Lung (tissue), 12 donors: ENCODE measurements around the gene STK32B. TPM values are rescaled to one million over a fixed set of nuclear protein-coding genes. Genes with fewer than 3 reads are reported as not detected.
"Not testable (repeated sequence)": the region's sequence is repeated elsewhere in the genome, so short reads cannot be mapped to it uniquely, and the experiment has no call there.

Source experiments
- ATAC-seq: fragments of 200-7000 bp; cut with Tn5 transposase; one replicate; pipeline ENCODE4 v1.9.1; 2020; ENCODE audit warnings: moderate number of reproducible peaks; ENCODE audit not compliant: insufficient read depth, low FRiP score
- DNase-seq, 3 donors: peaks; one replicate each; pipeline ENCODE4 v3.0.0-alpha.2; 2013 to 2017
- H3K27ac ChIP-seq, 2 donors: one replicate each; pipeline ENCODE4 v1.5.1; 2013; ENCODE audit warnings: mild to moderate bottlenecking in 2 of 2, moderate library complexity in 2 of 2, control low read depth in 1 of 2, inconsistent platforms in 1 of 2, low read depth in 1 of 2, low read length in 1 of 2
- H3K27me3 ChIP-seq, 3 donors: one replicate each; pipeline ENCODE4 v1.5.1; 2013; ENCODE audit warnings: low read length in 2 of 3; ENCODE audit not compliant: control insufficient read depth in 3 of 3, insufficient read depth in 3 of 3
- H3K36me3 ChIP-seq, 4 donors: one replicate each; pipeline ENCODE4 v1.5.1; 2013; ENCODE audit warnings: low read length in 4 of 4, mild to moderate bottlenecking in 1 of 4, moderate library complexity in 1 of 4; ENCODE audit not compliant: control insufficient read depth in 4 of 4, insufficient read depth in 4 of 4
- H3K4me1 ChIP-seq, 5 donors: one replicate each; pipeline ENCODE4 v1.5.1; 2013; ENCODE audit warnings: low read length in 5 of 5, mild to moderate bottlenecking in 2 of 5, moderate library complexity in 1 of 5; ENCODE audit not compliant: control insufficient read depth in 5 of 5, insufficient read depth in 5 of 5
- H3K4me3 ChIP-seq: one replicate; pipeline ENCODE4 v1.5.1; 2013; ENCODE audit warnings: mild to moderate bottlenecking, control low read depth, moderate library complexity
- H3K9ac ChIP-seq, 2 donors: one replicate each; pipeline ENCODE4 v1.5.1; 2013; ENCODE audit warnings: low read length in 2 of 2, control low read depth in 1 of 2; ENCODE audit not compliant: insufficient read depth in 1 of 2
- H3K9me3 ChIP-seq, 4 donors: one replicate each; pipeline ENCODE4 v1.5.1; 2013; ENCODE audit warnings: low read length in 3 of 4, mild to moderate bottlenecking in 1 of 4, moderate library complexity in 1 of 4; ENCODE audit not compliant: control insufficient read depth in 4 of 4, insufficient read depth in 3 of 4
- CTCF ChIP-seq: IDR thresholded peaks from 2 replicates; pipeline ENCODE4 v1.5.1; 2012; ENCODE audit warnings: mild to moderate bottlenecking; ENCODE audit errors: control extremely low read depth, extremely low read depth
- WGBS, 2 donors: extraction: QIAGEN DNeasy Blood & Tissue Kit; methylation state at CpG; one replicate each; pipeline ENCODE4 v1.1.7; 2013; 5-methylcytosine and 5-hydroxymethylcytosine counted together
- polyA plus RNA-seq, 2 donors: library from polyadenylated mRNA; stranded (reverse); fragments of 200-250 nt; gene quantifications; one replicate each; pipeline ENCODE4 v1.2.1, GENCODE V29; 2013
- total RNA-seq, 2 donors: library from RNA; depleted of rRNA in 1 of 2; stranded (reverse); fragments of >200 nt in 1 of 2; gene quantifications; one replicate each; pipeline ENCODE4 v1.2.1, GENCODE V29; 2014 to 2021
- donor health status: control.
- donor health status: control.
- donor health status: Bipolar disorder and iron deficiency.
- donor health status: healthy.
- donor health status: DM: yes; HTN: yes; CAD: no.

STK32B gene
- total and polyA plus RNA-seq, 4 donors, result 0.29 to 2.2 (median 1.4) TPM

GRCh38 chr4:5267408-5267807 is 216.1 kb downstream of the STK32B start:
- no peak for TF ChIP-seq CTCF
- Histone ChIP-seq H3K27ac (no peak overlapping the region), H3K4me1 (no peaks in the 10 kb centered on the region), H3K36me3 (no peaks in the 10 kb centered on the region), H3K4me3 (no peak overlapping the region), H3K27me3 (peaks cover 0 to 6% (median 0%) of the 10 kb centered on the region in 3 donors), H3K9me3 (no peaks in the 10 kb centered on the region), H3K9ac (no peak overlapping the region)
- DNase-seq (no peak), ATAC-seq (no peak)
- WGBS, 2 donors, result 85 to 90% methylated on average over 8 of the region's 8 CpGs

- DNase-seq (no peak), ATAC-seq (no peak)
- 88 to 93% methylated on average over 11 of the region's 11 CpGs for WGBS, 2 donors
- H3K27ac ChIP-seq, result no peak overlapping the region
- H3K4me1 ChIP-seq, result no peaks in the 10 kb centered on the region
- TF ChIP-seq CTCF, result no peak
- H3K4me3 ChIP-seq, result no peak overlapping the region
- no peaks in the 10 kb centered on the region for H3K27me3 ChIP-seq
- H3K36me3 ChIP-seq, result no peaks in the 10 kb centered on the region
- H3K9ac ChIP-seq, result no peak overlapping the region
- peaks cover 0 to 7% (median 0%) of the 10 kb centered on the region in 4 donors for H3K9me3 ChIP-seq
These were observed 225.3 kb downstream of the STK32B start for GRCh38 chr4:5276475-5277075.

GRCh38 chr4:5277079-5277478 is 225.8 kb downstream of the STK32B start:
- Histone ChIP-seq H3K27me3 (no peaks in the 10 kb centered on the region), H3K4me3 (no peak overlapping the region), H3K9ac (no peak overlapping the region), H3K9me3 (peaks cover 0 to 7% (median 0%) of the 10 kb centered on the region in 4 donors), H3K4me1 (no peaks in the 10 kb centered on the region), H3K27ac (no peak overlapping the region), H3K36me3 (no peaks in the 10 kb centered on the region)
- 87 to 89% methylated on average over 2 of the region's 2 CpGs for WGBS, 2 donors
- TF ChIP-seq CTCF, result no peak
- ATAC-seq, result no peak
- no peak for DNase-seq

GRCh38 chr4:5278213-5278612 is 226.9 kb downstream of the STK32B start:
- Histone ChIP-seq H3K4me3 (no peak overlapping the region), H3K9me3 (peaks cover 0 to 7% (median 0%) of the 10 kb centered on the region in 4 donors), H3K27ac (no peak overlapping the region), H3K36me3 (no peaks in the 10 kb centered on the region), H3K9ac (no peak overlapping the region), H3K4me1 (no peaks in the 10 kb centered on the region), H3K27me3 (no peaks in the 10 kb centered on the region)
- 89 to 92% methylated on average over 4 of the region's 4 CpGs for WGBS, 2 donors
- DNase-seq, result no peak
- no peak for TF ChIP-seq CTCF
- ATAC-seq, result no peak

- H3K36me3 ChIP-seq, H3K4me3 ChIP-seq, H3K9me3 ChIP-seq, DNase-seq, H3K27me3 ChIP-seq, H3K27ac ChIP-seq, ATAC-seq, H3K4me1 ChIP-seq, H3K9ac ChIP-seq: not testable (repeated sequence)
- WGBS, 2 donors, result 56 to 63% methylated on average over 1 of the region's 1 CpG
These were observed 228.8 kb downstream of the STK32B start for GRCh38 chr4:5280069-5280468.
